ES-I3 (cell line): ENCODE data around the gene EDIL3.

Source experiments
- H3K36me3 ChIP-seq: 2 replicates; pipeline ENCODE4 v1.6.1; 2013; ENCODE audit warnings: mild to moderate bottlenecking, low read length, control low read depth, moderate library complexity; ENCODE audit not compliant: insufficient read depth
- H3K4me1 ChIP-seq: 2 replicates; pipeline ENCODE4 v1.6.1; 2013; ENCODE audit warnings: mild to moderate bottlenecking, control low read depth, low read length; ENCODE audit not compliant: insufficient read depth
- H3K9ac ChIP-seq: 2 replicates; pipeline ENCODE4 v1.6.1; 2013; ENCODE audit warnings: low read depth, mild to moderate bottlenecking, low read length, moderate library complexity
- H3K9me3 ChIP-seq: 2 replicates; pipeline ENCODE4 v1.6.1; 2013; ENCODE audit warnings: mild to moderate bottlenecking, low read length, moderate library complexity; ENCODE audit not compliant: control insufficient read depth, insufficient read depth

EDIL3 gene

GRCh38 chr5:84383816-84384603 lies 670 bp downstream of the EDIL3 start:
- Histone ChIP-seq H3K36me3 (no peaks in the 10 kb centered on the region), H3K9ac (peak overlapping the region; percentile 97), H3K4me1 (peaks cover 15% of the 10 kb centered on the region; the same call in 1 of the 2 replicates), H3K9me3 (no peaks in the 10 kb centered on the region)

- no peaks in the 10 kb centered on the region for H3K36me3 ChIP-seq
- no peaks in the 10 kb centered on the region for H3K9me3 ChIP-seq
- peak overlapping the region; percentile 97 for H3K9ac ChIP-seq
- peaks cover 22% of the 10 kb centered on the region; the same call in 1 of the 2 replicates for H3K4me1 ChIP-seq
These were observed 1.3 kb downstream of the EDIL3 start for GRCh38 chr5:84383296-84383815.

- no peaks in the 10 kb centered on the region for H3K9me3 ChIP-seq
- no peaks in the 10 kb centered on the region for H3K36me3 ChIP-seq
- H3K4me1 ChIP-seq, result peaks cover 27% of the 10 kb centered on the region; the same call in 1 of the 2 replicates
- H3K9ac ChIP-seq, result peak overlapping the region; percentile 97
These were observed 2.1 kb downstream of the EDIL3 start for GRCh38 chr5:84382363-84383295.

- no peaks in the 10 kb centered on the region for H3K9me3 ChIP-seq
- no peaks in the 10 kb centered on the region for H3K36me3 ChIP-seq
- peak overlapping the region; percentile 97 for H3K9ac ChIP-seq
- H3K4me1 ChIP-seq, result peaks cover 26% of the 10 kb centered on the region; the same call in 1 of the 2 replicates
These were observed 2.9 kb downstream of the EDIL3 start for GRCh38 chr5:84381502-84382362.

- Histone ChIP-seq H3K36me3 (no peaks in the 10 kb centered on the region), H3K9me3 (no peaks in the 10 kb centered on the region), H3K4me1 (peaks cover 23% of the 10 kb centered on the region; the same call in 1 of the 2 replicates), H3K9ac (no peak overlapping the region)
These were observed 4.9 kb downstream of the EDIL3 start for GRCh38 chr5:84379749-84380148.

- H3K4me1 ChIP-seq, result peaks cover 23% of the 10 kb centered on the region; the same call in 1 of the 2 replicates
- H3K9me3 ChIP-seq, result no peaks in the 10 kb centered on the region
- H3K36me3 ChIP-seq, result no peaks in the 10 kb centered on the region
- H3K9ac ChIP-seq, result no peak overlapping the region
These were observed 5.7 kb downstream of the EDIL3 start for GRCh38 chr5:84378961-84379360.

- Histone ChIP-seq H3K4me1 (peaks cover 23% of the 10 kb centered on the region; the same call in 1 of the 2 replicates), H3K9ac (no peak overlapping the region), H3K9me3 (no peaks in the 10 kb centered on the region), H3K36me3 (no peaks in the 10 kb centered on the region)
These were observed 6.3 kb downstream of the EDIL3 start for GRCh38 chr5:84378420-84378819.

- peaks cover 20% of the 10 kb centered on the region; the same call in 1 of the 2 replicates for H3K4me1 ChIP-seq
- no peak overlapping the region for H3K9ac ChIP-seq
- no peaks in the 10 kb centered on the region for H3K9me3 ChIP-seq
- no peaks in the 10 kb centered on the region for H3K36me3 ChIP-seq
These were observed 8.3 kb downstream of the EDIL3 start for GRCh38 chr5:84376346-84376745.

GRCh38 chr5:84374568-84374967 lies 10.1 kb downstream of the EDIL3 start:
- no peaks in the 10 kb centered on the region for H3K9me3 ChIP-seq

GRCh38 chr5:84373506-84373905 lies 11.2 kb downstream of the EDIL3 start:
- Histone ChIP-seq H3K4me1 (peaks cover 9% of the 10 kb centered on the region; the same call in 1 of the 2 replicates), H3K9me3 (no peaks in the 10 kb centered on the region), H3K9ac (no peak overlapping the region), H3K36me3 (no peaks in the 10 kb centered on the region)

More at GRCh38 chr5:84374568-84374967, 10.1 kb downstream of the EDIL3 start:
- H3K9ac ChIP-seq, result no peak overlapping the region
- H3K36me3 ChIP-seq, result no peaks in the 10 kb centered on the region
- H3K4me1 ChIP-seq, result peaks cover 19% of the 10 kb centered on the region; the same call in 1 of the 2 replicates

GRCh38 chr5:84372066-84372695 lies 12.5 kb downstream of the EDIL3 start:
- Histone ChIP-seq H3K4me1 (peaks cover 3% of the 10 kb centered on the region; the same call in 1 of the 2 replicates), H3K9me3 (no peaks in the 10 kb centered on the region), H3K36me3 (no peaks in the 10 kb centered on the region), H3K9ac (no peak overlapping the region)

GRCh38 chr5:84370176-84370575 lies 14.5 kb downstream of the EDIL3 start:
- H3K4me1 ChIP-seq, result peaks cover 3% of the 10 kb centered on the region; the same call in 1 of the 2 replicates
- H3K36me3 ChIP-seq, result no peaks in the 10 kb centered on the region
- H3K9me3 ChIP-seq, result no peaks in the 10 kb centered on the region
- H3K9ac ChIP-seq, result no peak overlapping the region

GRCh38 chr5:84364043-84364442 lies 20.6 kb downstream of the EDIL3 start:
- H3K36me3 ChIP-seq, result no peaks in the 10 kb centered on the region
- no peak overlapping the region for H3K9ac ChIP-seq
- H3K4me1 ChIP-seq, result no peaks in the 10 kb centered on the region
- H3K9me3 ChIP-seq, result no peaks in the 10 kb centered on the region
